ENCODE results near the gene METTL2A.

- TF ChIP-seq CTCF (IDR thresholded peaks at IDR 0.05), result no peak
- no peak for TF ChIP-seq POLR2A (IDR thresholded peaks at IDR 0.05)
Observed at GRCh38 chr17:62381561-62381960, 42.1 kb upstream of the METTL2A start.

All from thyroid gland (tissue), 4 donors.